H1 (cell line): Measurements from ENCODE around the gene TXNDC15. TPM values are rescaled to one million over a fixed set of nuclear protein-coding genes. Genes with fewer than 3 reads are reported as not detected.

Experiments used
- CTCF ChIA-PET: fragments of 300-600 bp; sonication (Branson Sonifier 250); formaldehyde crosslinking; loops from one replicate; lab custom pipeline; 2021; ENCODE audit not compliant: partially characterized antibody; lab: Charles Lee
- POLR2A ChIA-PET: fragments of 300-600 bp; sonication (Branson Sonifier 250); formaldehyde crosslinking; loops from one replicate; lab custom pipeline; 2021; ENCODE audit warnings: inconsistent platforms; ENCODE audit not compliant: partially characterized antibody; lab: Charles Lee
- DNase-seq, 2 experiments: peaks; one replicate each; pipeline versions ENCODE4 v3.0.0 to v3.0.0-alpha.2; 2010 to 2022; ENCODE audit warnings: low spot score in 2 of 2, low read depth in 1 of 2, mixed read lengths in 1 of 2
- FAIRE-seq: peaks from 2 replicates; lab custom pipeline; 2011; peaks lifted over from hg19 to GRCh38; lab: Jason Lieb, UNC
- H2AFZ ChIP-seq: 2 replicates; pipeline ENCODE4 v1.8.1; 2012; ENCODE audit warnings: low read length, inconsistent platforms
- H2AK5ac ChIP-seq: 2 replicates; pipeline ENCODE4 v1.6.1; 2013; ENCODE audit warnings: low read depth, low read length
- H2BK120ac ChIP-seq: replicated peaks from 2 replicates; pipeline ENCODE3; 2013; ENCODE audit warnings: low read depth, low read length, inconsistent platforms
- H2BK12ac ChIP-seq: 2 replicates; pipeline ENCODE4 v1.6.1; 2013; ENCODE audit warnings: low read depth, low read length
- H2BK15ac ChIP-seq: 2 replicates; pipeline ENCODE4 v1.6.1; 2013; ENCODE audit warnings: low read length
- H2BK20ac ChIP-seq: 2 replicates; pipeline ENCODE4 v1.6.1; 2013; ENCODE audit warnings: low read length
- H2BK5ac ChIP-seq: 2 replicates; pipeline ENCODE4 v1.6.1; 2013; ENCODE audit warnings: low read depth, low read length
- H3K14ac ChIP-seq: 2 replicates; pipeline ENCODE4 v1.6.1; 2013; ENCODE audit warnings: inconsistent platforms; ENCODE audit not compliant: insufficient read length
- H3K18ac ChIP-seq: 2 replicates; pipeline ENCODE4 v1.6.1; 2013; ENCODE audit warnings: low read length; ENCODE audit errors: extremely low read depth
- H3K23ac ChIP-seq: 2 replicates; pipeline ENCODE4 v1.6.1; 2013; ENCODE audit warnings: inconsistent platforms; ENCODE audit not compliant: insufficient read length
- H3K23me2 ChIP-seq: 2 replicates; pipeline ENCODE4 v1.6.1; 2013; ENCODE audit warnings: low read depth, low read length
- H3K27ac ChIP-seq: 2 replicates; pipeline ENCODE4 v1.6.1; 2011; ENCODE audit warnings: low read depth, low read length, inconsistent platforms
- H3K27me3 ChIP-seq, 4 experiments: replicated peaks in 1 of 4; 1 replicate in 1 of 4; 2 replicates in 3 of 4; pipeline versions ENCODE4 v1.6.1 to v1.8.1; 2011 to 2013; ENCODE audit warnings: low read length in 3 of 4, mild to moderate bottlenecking in 3 of 4, inconsistent platforms in 2 of 4, mixed read lengths in 2 of 4, moderate library complexity in 1 of 4; ENCODE audit not compliant: control insufficient read depth in 3 of 4, insufficient read depth in 3 of 4; ENCODE audit errors: extremely low read depth in 1 of 4
- H3K36me3 ChIP-seq, 4 experiments: 2 replicates each; pipeline versions ENCODE4 v1.6.1 to v1.8.1; 2011 to 2013; ENCODE audit warnings: mild to moderate bottlenecking in 4 of 4, low read length in 3 of 4, moderate library complexity in 2 of 4, control low read depth in 1 of 4, inconsistent platforms in 1 of 4; ENCODE audit not compliant: insufficient read depth in 4 of 4, control insufficient read depth in 2 of 4
- H3K4ac ChIP-seq: replicated peaks from 2 replicates; pipeline ENCODE3; 2013; ENCODE audit warnings: low read length, low read depth, mixed read lengths, inconsistent platforms; ENCODE audit not compliant: insufficient read length
- H3K4me1 ChIP-seq, 4 experiments: replicated peaks in 1 of 4; 1 replicate in 1 of 4; 2 replicates in 3 of 4; pipeline versions ENCODE4 v1.6.1 to v1.8.1; 2011 to 2013; ENCODE audit warnings: low read length in 3 of 4, inconsistent platforms in 2 of 4, mixed read lengths in 1 of 4; ENCODE audit not compliant: insufficient read depth in 4 of 4, control insufficient read depth in 3 of 4
- H3K4me2 ChIP-seq, 2 experiments: 2 replicates each; pipeline versions ENCODE4 v1.6.1 to v1.8.1; 2011 to 2013; ENCODE audit warnings: low read depth in 2 of 2, low read length in 2 of 2, control low read depth in 1 of 2, inconsistent platforms in 1 of 2, mild to moderate bottlenecking in 1 of 2; ENCODE audit not compliant: insufficient read depth in 1 of 2
- H3K4me3 ChIP-seq, 4 experiments: fragments of 200-600, 300-600 bp in 1 of 4; sonication (generic), shearing (Covaris generic), sonication (Bioruptor Twin) in 1 of 4; 2 replicates each; pipeline versions ENCODE4 v1.5.1 to v1.8.1; 2011 to 2016; ENCODE audit warnings: low read length in 4 of 4, low read depth in 3 of 4, control low read depth in 2 of 4, inconsistent platforms in 2 of 4, mild to moderate bottlenecking in 2 of 4, mixed read lengths in 1 of 4, moderate library complexity in 1 of 4; ENCODE audit not compliant: insufficient read depth in 2 of 4; ENCODE audit errors: extremely low read depth in 1 of 4
- H3K56ac ChIP-seq: replicated peaks from 2 replicates; pipeline ENCODE3; 2013; ENCODE audit warnings: low read depth, mild to moderate bottlenecking, mixed read lengths, low read length, inconsistent platforms; ENCODE audit not compliant: insufficient read length
- H3K79me1 ChIP-seq: 2 replicates; pipeline ENCODE4 v1.6.1; 2013; ENCODE audit warnings: low read depth, low read length, control low read depth
- H3K79me2 ChIP-seq, 2 experiments: 2 replicates each; pipeline versions ENCODE4 v1.6.1 to v1.8.1; 2012 to 2013; ENCODE audit warnings: low read length in 2 of 2, mild to moderate bottlenecking in 2 of 2, inconsistent platforms in 1 of 2; ENCODE audit not compliant: insufficient read depth in 2 of 2, control insufficient read depth in 1 of 2
- H3K9ac ChIP-seq, 4 experiments: replicated peaks in 1 of 4; 1 replicate in 1 of 4; 2 replicates in 3 of 4; pipeline versions ENCODE4 v1.6.1 to v1.8.1; 2011 to 2013; ENCODE audit warnings: low read depth in 3 of 4, low read length in 3 of 4, control low read depth in 2 of 4, mild to moderate bottlenecking in 2 of 4, moderate library complexity in 2 of 4, inconsistent platforms in 1 of 4; ENCODE audit errors: extremely low read depth in 1 of 4
- H3K9me3 ChIP-seq, 2 experiments: 2 replicates each; pipeline versions ENCODE4 v1.6.1 to v1.8.1; 2012 to 2013; ENCODE audit warnings: mild to moderate bottlenecking in 2 of 2, moderate library complexity in 2 of 2, control low read depth in 1 of 2, inconsistent platforms in 1 of 2, low read depth in 1 of 2, low read length in 1 of 2, mixed read lengths in 1 of 2; ENCODE audit not compliant: insufficient read depth in 2 of 2
- H4K20me1 ChIP-seq, 2 experiments: replicated peaks in 1 of 2; 2 replicates each; pipeline versions ENCODE3 to v1.8.1; 2011 to 2013; ENCODE audit warnings: inconsistent platforms in 2 of 2, low read length in 2 of 2, mild to moderate bottlenecking in 1 of 2; ENCODE audit not compliant: insufficient read depth in 2 of 2, control insufficient read depth in 1 of 2
- H4K5ac ChIP-seq: 2 replicates; pipeline ENCODE4 v1.6.1; 2013; ENCODE audit warnings: low read length, low read depth, mixed read lengths, inconsistent platforms; ENCODE audit not compliant: insufficient read length
- H4K8ac ChIP-seq: 2 replicates; pipeline ENCODE4 v1.8.0; 2013; ENCODE audit warnings: mild to moderate bottlenecking, moderate library complexity, low read length, inconsistent platforms; ENCODE audit not compliant: insufficient read depth; ENCODE audit errors: extremely low read depth
- H4K91ac ChIP-seq: replicated peaks from 2 replicates; pipeline ENCODE3; 2013; ENCODE audit warnings: low read length, mixed read lengths, inconsistent platforms; ENCODE audit not compliant: insufficient read length
- CEBPB ChIP-seq: IDR thresholded peaks from 2 replicates; pipeline ENCODE4 v1.6.1; 2012; ENCODE audit warnings: low read depth, low read length
- E2F6 ChIP-seq: IDR thresholded peaks from 2 replicates; pipeline ENCODE4 v1.6.1; 2012; ENCODE audit warnings: inconsistent platforms
- KDM4A ChIP-seq: IDR thresholded peaks from one replicate; pipeline ENCODE4 v1.7.1; 2012; ENCODE audit warnings: low read depth, mild to moderate bottlenecking, moderate library complexity, low read length, inconsistent platforms; ENCODE audit not compliant: severe bottlenecking
- NRF1 ChIP-seq: IDR thresholded peaks from 2 replicates; pipeline ENCODE4 v1.6.1; 2011; ENCODE audit warnings: mild to moderate bottlenecking, low read depth, low read length, improper control_type of control experiment
- POLR2A ChIP-seq, 2 experiments: IDR thresholded peaks; 1 replicate in 1 of 2; 2 replicates in 1 of 2; pipeline ENCODE4 v1.6.1; 2011; ENCODE audit warnings: low read depth in 2 of 2, low read length in 2 of 2, mild to moderate bottlenecking in 2 of 2; ENCODE audit errors: control extremely low read depth in 1 of 2
- POU5F1 ChIP-seq: IDR thresholded peaks from 2 replicates; pipeline ENCODE4 v1.6.1; 2011; ENCODE audit warnings: low read depth, mild to moderate bottlenecking, low read length, moderate library complexity
- RAD21 ChIP-seq, 2 experiments: IDR thresholded peaks in 1 of 2; conservative IDR thresholded peaks in 1 of 2; 2 replicates each; pipeline ENCODE4 v1.6.1; 2011; ENCODE audit warnings: low read depth in 2 of 2, low read length in 2 of 2, improper control_type of control experiment in 1 of 2, inconsistent platforms in 1 of 2, mild to moderate bottlenecking in 1 of 2, moderate library complexity in 1 of 2
- RBBP5 ChIP-seq: IDR thresholded peaks from 2 replicates; pipeline ENCODE4 v1.7.1; 2012; ENCODE audit warnings: low read depth, mild to moderate bottlenecking, inconsistent platforms, low read length, moderate library complexity, borderline replicate concordance
- RXRA ChIP-seq: IDR thresholded peaks from 2 replicates; pipeline ENCODE4 v1.6.1; 2011; ENCODE audit warnings: low read depth, mild to moderate bottlenecking, low read length, moderate library complexity; ENCODE audit not compliant: insufficient read depth
- WGBS, 2 experiments: shearing (Covaris generic) in 1 of 2; methylation state at CpG; one replicate each; pipeline versions ENCODE4 v1.1.6 to v1.1.7; 2013 to 2015; ENCODE audit warnings: low lambda C conversion rate in 2 of 2, mixed read lengths in 2 of 2, inconsistent platforms in 1 of 2, low coverage in 1 of 2, missing lambda C conversion rate in 1 of 2; ENCODE audit not compliant: insufficient replicate concordance in 2 of 2, insufficient coverage in 1 of 2, insufficient read length in 1 of 2; ENCODE audit errors: extremely low coverage in 1 of 2, missing lambda C conversion rate in 1 of 2; 5-methylcytosine and 5-hydroxymethylcytosine counted together
- polyA plus RNA-seq, 7 experiments: library from polyadenylated mRNA; depleted of rRNA in 3 of 7; stranded (reverse) in 5 of 7; unstranded in 2 of 7; fragments of >200 nt in 5 of 7; fragments of 200-250 nt in 2 of 7; gene quantifications; 1 replicate in 5 of 7; 2 replicates in 1 of 7; 4 replicates in 1 of 7; pipeline versions ENCODE4 v1.2.1 to v1.2.3, GENCODE V29; 2011 to 2013; ENCODE audit warnings: missing spikeins in 2 of 7, mixed read lengths in 2 of 7
- total RNA-seq: library from RNA; stranded (reverse); fragmentation: NEBNext Ultra II Directional; extraction: Animal tissue kit (Norgen Biotek cat#: 25700); gene quantifications from 2 replicates; pipeline ENCODE4 v1.2.1, GENCODE V29; 2021

The TXNDC15 gene
- total and polyA plus RNA-seq, 2 of the 8 experiments (the other 6 are each of a cell fraction or from before 2014, with no cell fraction given) = 20.1 to 30.8 TPM

GRCh38 chr5:134934202-134934601 is 60.0 kb downstream of the TXNDC15 start:
- Histone ChIP-seq H2BK15ac (no peak overlapping the region), H4K20me1 (peaks cover 0 to 1% of the 10 kb centered on the region in 2 experiments), H2BK5ac (no peak overlapping the region), H2BK120ac (no peak overlapping the region), H3K14ac (no peak overlapping the region), H4K5ac (no peak overlapping the region), H3K27me3 (no peaks in the 10 kb centered on the region), H4K91ac (no peak overlapping the region), H2BK12ac (no peak overlapping the region), H3K36me3 (peaks cover 0 to 4% (median under 1%) of the 10 kb centered on the region in 4 experiments; a peak in 2 of 8 replicates), H3K4me3 (no peak overlapping the region), H3K18ac (no peak overlapping the region), H3K4me1 (no peaks in the 10 kb centered on the region), H3K4me2 (no peak overlapping the region), H2AFZ (no peak overlapping the region), H3K79me1 (no peaks in the 10 kb centered on the region), H4K8ac (no peak overlapping the region), H3K56ac (no peak overlapping the region), H3K9me3 (no peaks in the 10 kb centered on the region), H2BK20ac (no peak overlapping the region), H2AK5ac (no peak overlapping the region), H3K4ac (no peak overlapping the region), H3K23ac (no peak overlapping the region), H3K9ac (no peak overlapping the region), H3K23me2 (no peaks in the 10 kb centered on the region), H3K27ac (no peak overlapping the region), H3K79me2 (no peaks in the 10 kb centered on the region)
- ChIA-PET CTCF (interaction anchor here (1.0 kb wide), 1 partner anchor 17 kb away, joined by 4 read pairs; no protein-coding TSS in a partner anchor), POLR2A (no interaction called here)
- no peak for DNase-seq
- WGBS, 2 experiments = 95% methylated on average over 5 of the region's 5 CpGs; no CpG with 5 or more reads in 1 of the 2 experiments
- FAIRE-seq = no peak
- TF ChIP-seq POU5F1 (no peak), E2F6 (no peak), RAD21 (IDR thresholded peaks at IDR 0.05 in 1 of 2, conservative IDR thresholded peaks at IDR 0.05 in 1 of 2; ENCODE audit: low read depth in 2 of 2, low read length in 2 of 2) (no peak), CEBPB (no peak), NRF1 (no peak), RBBP5 (no peak), POLR2A (IDR thresholded peaks at IDR 0.05; ENCODE audit: control extremely low read depth in 1 of 2, low read depth in 2 of 2, low read length in 2 of 2) (no peak), RXRA (no peak), KDM4A (no peak)
